ENCODE results near the gene NDUFB3.

Gene NDUFB3

GRCh38 chr2:201046881-201047280 lies 24.9 kb upstream of the NDUFB3 start:
- Histone ChIP-seq H3K4me3 (ENCODE audit: low read depth, low read length) (no peak overlapping the region), H3K27me3 (replicated peaks) (no peaks in the 10 kb centered on the region), H3K36me3 (replicated peaks) (no peaks in the 10 kb centered on the region), H3K27ac (no peak overlapping the region)
- in situ Hi-C loops (cut with HindIII; ENCODE audit: low pct_ligation_motif_present, low sequenced_read_pairs) = no loop called here
- DNase-seq = no peak
- TF ChIP-seq, protein P1, sequence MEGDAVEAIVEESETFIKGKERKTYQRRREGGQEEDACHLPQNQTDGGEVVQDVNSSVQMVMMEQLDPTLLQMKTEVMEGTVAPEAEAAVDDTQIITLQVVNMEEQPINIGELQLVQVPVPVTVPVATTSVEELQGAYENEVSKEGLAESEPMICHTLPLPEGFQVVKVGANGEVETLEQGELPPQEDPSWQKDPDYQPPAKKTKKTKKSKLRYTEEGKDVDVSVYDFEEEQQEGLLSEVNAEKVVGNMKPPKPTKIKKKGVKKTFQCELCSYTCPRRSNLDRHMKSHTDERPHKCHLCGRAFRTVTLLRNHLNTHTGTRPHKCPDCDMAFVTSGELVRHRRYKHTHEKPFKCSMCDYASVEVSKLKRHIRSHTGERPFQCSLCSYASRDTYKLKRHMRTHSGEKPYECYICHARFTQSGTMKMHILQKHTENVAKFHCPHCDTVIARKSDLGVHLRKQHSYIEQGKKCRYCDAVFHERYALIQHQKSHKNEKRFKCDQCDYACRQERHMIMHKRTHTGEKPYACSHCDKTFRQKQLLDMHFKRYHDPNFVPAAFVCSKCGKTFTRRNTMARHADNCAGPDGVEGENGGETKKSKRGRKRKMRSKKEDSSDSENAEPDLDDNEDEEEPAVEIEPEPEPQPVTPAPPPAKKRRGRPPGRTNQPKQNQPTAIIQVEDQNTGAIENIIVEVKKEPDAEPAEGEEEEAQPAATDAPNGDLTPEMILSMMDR (IDR thresholded peaks at IDR 0.05; ENCODE audit: low read depth, low read length, missing control alignments) = no peak

DNA sequence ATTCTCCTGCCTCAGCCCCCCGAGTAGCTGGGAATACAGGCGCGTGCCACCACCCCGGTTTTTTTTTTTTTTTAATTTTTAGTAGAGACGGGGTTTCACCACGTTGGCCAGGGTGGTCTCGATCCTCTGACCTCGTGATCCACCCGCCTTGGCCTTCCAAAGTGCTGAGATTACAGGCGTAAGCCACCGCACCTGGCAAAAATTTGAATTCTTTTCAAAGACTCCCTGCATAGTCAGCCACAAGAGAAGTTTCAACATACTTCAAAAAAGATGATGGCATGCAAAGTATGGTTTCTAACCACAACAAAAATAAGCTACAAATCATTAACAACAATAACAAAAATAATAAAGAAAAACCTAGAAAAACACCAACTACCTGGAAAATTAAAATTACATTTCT lies 22.3 kb upstream of the NDUFB3 start:
- Histone ChIP-seq H3K27ac (no peak overlapping the region), H3K4me3 (ENCODE audit: low read depth, low read length) (no peak overlapping the region), H3K27me3 (replicated peaks) (no peaks in the 10 kb centered on the region), H3K36me3 (replicated peaks) (no peaks in the 10 kb centered on the region)
- DNase-seq = no peak
- in situ Hi-C loops (cut with HindIII; ENCODE audit: low pct_ligation_motif_present, low sequenced_read_pairs) = no loop called here
- TF ChIP-seq, protein P1 (IDR thresholded peaks at IDR 0.05; ENCODE audit: low read depth, low read length, missing control alignments) = no peak

DNA sequence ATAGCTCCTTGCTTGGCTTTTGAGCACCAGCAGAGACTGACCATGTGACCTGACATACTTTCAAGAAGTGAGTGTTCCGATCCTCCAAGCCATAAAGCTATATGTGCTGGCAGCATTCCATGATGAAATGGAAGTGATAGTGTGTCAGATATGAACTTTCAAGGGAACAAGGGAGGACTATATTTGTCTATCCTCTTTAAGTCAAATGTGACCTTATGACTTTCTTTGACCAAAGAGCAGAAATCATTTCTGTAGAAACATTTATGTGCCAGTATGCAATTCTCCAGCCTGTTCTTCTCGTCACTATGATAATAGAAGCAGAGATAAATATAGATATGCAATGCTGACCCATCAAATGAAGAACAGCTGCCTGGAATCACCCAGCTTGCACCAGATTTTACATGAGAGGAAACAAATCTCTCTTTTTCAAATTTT lies 14.7 kb upstream of the NDUFB3 start:
- TF ChIP-seq, protein P1 (IDR thresholded peaks at IDR 0.05; ENCODE audit: low read depth, low read length, missing control alignments) = no peak
- in situ Hi-C loops (cut with HindIII; ENCODE audit: low pct_ligation_motif_present, low sequenced_read_pairs) = no loop called here
- H3K27me3 ChIP-seq (replicated peaks) = no peaks in the 10 kb centered on the region
- H3K36me3 ChIP-seq (replicated peaks) = peaks cover 3% of the 10 kb centered on the region
- peak; percentile 31 for DNase-seq
- H3K4me3 ChIP-seq (ENCODE audit: low read depth, low read length) = no peak overlapping the region
- H3K27ac ChIP-seq = peak overlapping the region; percentile 41

DNA sequence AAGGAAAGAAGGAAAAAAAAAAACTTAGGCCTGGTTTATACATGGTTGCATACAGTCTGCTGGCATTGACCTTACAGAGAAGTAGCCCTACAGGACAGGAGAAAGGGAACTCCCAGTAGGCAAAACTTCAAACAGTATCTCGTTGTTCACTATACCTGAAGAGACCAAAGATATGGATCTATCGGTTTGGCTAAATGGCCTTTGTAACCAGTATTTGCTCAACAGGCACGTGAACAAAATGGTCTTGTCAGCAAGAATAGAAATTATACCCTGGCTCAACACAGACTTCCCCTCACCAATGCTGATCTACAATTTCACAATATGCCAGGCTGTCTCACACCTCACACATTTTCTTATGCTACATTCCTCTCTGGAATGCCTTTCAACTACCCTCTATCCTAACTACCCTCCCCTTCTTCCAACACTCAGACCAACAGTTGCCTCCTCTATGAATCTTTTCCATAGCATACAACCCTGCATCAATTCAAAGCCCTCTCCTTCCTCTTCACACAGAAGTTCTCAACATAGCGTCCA lies 14.0 kb upstream of the NDUFB3 start:
- DNase-seq = no peak
- TF ChIP-seq, protein P1 (IDR thresholded peaks at IDR 0.05; ENCODE audit: low read depth, low read length, missing control alignments) = no peak
- peak overlapping the region; percentile 41 for H3K27ac ChIP-seq
- H3K4me3 ChIP-seq (ENCODE audit: low read depth, low read length) = no peak overlapping the region
- H3K36me3 ChIP-seq (replicated peaks) = peaks cover 3% of the 10 kb centered on the region
- H3K27me3 ChIP-seq (replicated peaks) = no peaks in the 10 kb centered on the region
- in situ Hi-C loops (cut with HindIII; ENCODE audit: low pct_ligation_motif_present, low sequenced_read_pairs) = no loop called here

GRCh38 chr2:201058914-201059313 lies 12.9 kb upstream of the NDUFB3 start:
- Histone ChIP-seq H3K27ac (no peak overlapping the region), H3K36me3 (replicated peaks) (peaks cover 3% of the 10 kb centered on the region), H3K27me3 (replicated peaks) (no peaks in the 10 kb centered on the region), H3K4me3 (ENCODE audit: low read depth, low read length) (no peak overlapping the region)
- in situ Hi-C loops (cut with HindIII; ENCODE audit: low pct_ligation_motif_present, low sequenced_read_pairs) = no loop called here
- no peak for DNase-seq
- TF ChIP-seq, protein P1 (IDR thresholded peaks at IDR 0.05; ENCODE audit: low read depth, low read length, missing control alignments) = no peak
